K562 (cell line): ENCODE data around the gene JAM2. TPM values are rescaled to one million over a fixed set of nuclear protein-coding genes. Genes with fewer than 3 reads are reported as not detected.

Experiments
- ATAC-seq: fragments of 200-7000 bp; cut with Tn5 transposase; 3 replicates; pipeline ENCODE4 v1.9.1; 2020; ENCODE audit warnings: moderate library complexity
- BruUV-seq: library from RNA; stranded (reverse); fragments of 400-500 nt; replicated peaks from 2 replicates; lab custom pipeline; 2021; lab: Mats Ljungman, UMichigan
- CTCF ChIA-PET: fragments of 300-600 bp; formaldehyde crosslinking; extraction: SDS; loops from one replicate; lab custom pipeline; 2021; ENCODE audit warnings: low intra/inter-chr PET ratio; lab: Yijun Ruan, JAX
- POLR2A ChIA-PET: fragments of 300-600, 350-650 bp; sonication (Branson Sonifier 250); formaldehyde crosslinking; extraction: SDS; loops from one replicate; lab custom pipeline; 2021; ENCODE audit warnings: antibody characterized with exemption, inconsistent platforms; lab: Yijun Ruan, JAX
- DNase-seq, 4 experiments: peaks; one replicate each; pipeline versions ENCODE4 v3.0.0 to v3.0.0-alpha.2; 2011 to 2018; ENCODE audit warnings: low spot score in 3 of 4, mixed read lengths in 3 of 4; ENCODE audit errors: extremely low read depth in 1 of 4
- FAIRE-seq: peaks from 2 replicates; lab custom pipeline; 2011; peaks lifted over from hg19 to GRCh38; lab: Jason Lieb, UNC
- H2AFZ ChIP-seq: 2 replicates; pipeline ENCODE4 v1.6.0; 2011; ENCODE audit warnings: low read depth, low read length, control low read depth, inconsistent platforms
- H3K27ac ChIP-seq: fragments of 200-600 bp; 3 replicates; pipeline ENCODE4 v1.8.0; 2011; ENCODE audit warnings: low read depth, mild to moderate bottlenecking, control low read depth, inconsistent platforms, low read length, moderate library complexity, mixed read lengths; ENCODE audit errors: extremely low read depth
- H3K27me3 ChIP-seq, 2 experiments: fragments of 300-600 bp in 1 of 2; 2 replicates in 1 of 2; 3 replicates in 1 of 2; pipeline versions ENCODE4 v1.6.0 to v1.8.0; 2011; ENCODE audit warnings: inconsistent platforms in 2 of 2, low read length in 2 of 2, mild to moderate bottlenecking in 1 of 2, mixed read lengths in 1 of 2, moderate library complexity in 1 of 2; ENCODE audit not compliant: control insufficient read depth in 2 of 2, insufficient read depth in 2 of 2
- H3K36me3 ChIP-seq: fragments of 300-600 bp; 3 replicates; pipeline ENCODE4 v1.8.0; 2011; ENCODE audit warnings: mild to moderate bottlenecking, low read length, inconsistent platforms; ENCODE audit not compliant: control insufficient read depth, insufficient read depth
- H3K4me1 ChIP-seq, 2 experiments: fragments of 200-600 bp in 1 of 2; replicated peaks in 1 of 2; 2 replicates in 1 of 2; 3 replicates in 1 of 2; pipeline versions ENCODE4 v1.5.1 to v1.8.0; 2011; ENCODE audit warnings: inconsistent platforms in 2 of 2, low read length in 2 of 2, mild to moderate bottlenecking in 1 of 2, mixed read lengths in 1 of 2, moderate library complexity in 1 of 2; ENCODE audit not compliant: control insufficient read depth in 2 of 2, insufficient read depth in 2 of 2
- H3K4me2 ChIP-seq: 2 replicates; pipeline ENCODE4 v1.6.1; 2011; ENCODE audit warnings: low read length, control low read depth, inconsistent platforms, mixed read lengths; ENCODE audit not compliant: insufficient read depth
- H3K4me3 ChIP-seq: fragments of 200-600 bp; sonication (generic), shearing (Covaris generic); 2 replicates; pipeline ENCODE4 v1.5.1; 2016; ENCODE audit warnings: control low read depth, inconsistent platforms
- H3K79me2 ChIP-seq: fragments of 200-600 bp; 3 replicates; pipeline ENCODE4 v1.8.0; 2011; ENCODE audit warnings: low read length, inconsistent platforms; ENCODE audit not compliant: control insufficient read depth, insufficient read depth
- H3K9ac ChIP-seq, 2 experiments: 2 replicates each; pipeline versions ENCODE4 v1.6.0 to v1.6.1; 2011; ENCODE audit warnings: low read depth in 2 of 2, low read length in 2 of 2, control low read depth in 1 of 2, inconsistent platforms in 1 of 2, mild to moderate bottlenecking in 1 of 2, mixed read lengths in 1 of 2; ENCODE audit not compliant: insufficient read depth in 1 of 2
- H3K9me1 ChIP-seq: one replicate; pipeline ENCODE4 v1.6.0; 2011; ENCODE audit warnings: inconsistent platforms, mild to moderate bottlenecking, low read length, moderate library complexity; ENCODE audit not compliant: control insufficient read depth, insufficient read depth
- H3K9me3 ChIP-seq: replicated peaks from 2 replicates; pipeline ENCODE4 v1.5.1; 2011; ENCODE audit warnings: low read depth, low read length, inconsistent platforms; ENCODE audit not compliant: control insufficient read depth, insufficient read depth
- H4K20me1 ChIP-seq: replicated peaks from 2 replicates; pipeline ENCODE4 v1.6.1; 2011; ENCODE audit warnings: low read length, inconsistent platforms, mixed read lengths; ENCODE audit not compliant: control insufficient read depth, insufficient read depth
- DEAF1 ChIP-seq: fragments of 450-650 bp; formaldehyde crosslinking; IDR thresholded peaks from 2 replicates; pipeline ENCODE4 v1.4.0; 2020; ENCODE audit warnings: mild to moderate bottlenecking, moderate library complexity
- E2F5 ChIP-seq: sonication (generic); formaldehyde crosslinking; IDR thresholded peaks from 2 replicates; pipeline ENCODE4 v1.8.0; 2022; ENCODE audit warnings: mild to moderate bottlenecking, missing genetic modification reagents
- HINFP ChIP-seq: fragments of 450-650 bp; conservative IDR thresholded peaks from 2 replicates; pipeline ENCODE4 v1.6.1; 2016; ENCODE audit warnings: missing genetic modification characterization, low read depth, mild to moderate bottlenecking, control low read depth, missing compliant biosample characterization
- PATZ1 ChIP-seq: fragments of 250-450 bp; sonication (Bioruptor Pico); IDR thresholded peaks from 2 replicates; pipeline ENCODE4 v1.5.0; 2020; ENCODE audit warnings: mild to moderate bottlenecking, borderline replicate concordance
- RBM15 ChIP-seq: fragments of 200-400 bp; formaldehyde crosslinking; IDR thresholded peaks from 2 replicates; pipeline ENCODE4 v1.6.1; 2018; ENCODE audit warnings: mild to moderate bottlenecking, low read length, moderate library complexity; ENCODE audit not compliant: insufficient read depth
- SAFB2 ChIP-seq: fragments of 200-400 bp; formaldehyde crosslinking; IDR thresholded peaks from 2 replicates; pipeline ENCODE4 v1.6.1; 2018; ENCODE audit warnings: borderline replicate concordance, low read length, low read depth, moderate library complexity; ENCODE audit not compliant: severe bottlenecking
- XRCC4 ChIP-seq: IDR thresholded peaks from one replicate; pipeline ENCODE4 v1.6.1; 2011; ENCODE audit not compliant: insufficient read depth, insufficient read length; ENCODE audit errors: extremely low read depth
- ZBTB49 ChIP-seq: sonication (generic); formaldehyde crosslinking; IDR thresholded peaks from 2 replicates; pipeline ENCODE4 v1.8.0; 2022; ENCODE audit warnings: missing genetic modification reagents, mild to moderate bottlenecking, borderline replicate concordance
- ZNF133 ChIP-seq: fragments of 250-450 bp; sonication (Bioruptor Pico); IDR thresholded peaks from 2 replicates; pipeline ENCODE4 v1.4.0; 2020; ENCODE audit warnings: mild to moderate bottlenecking
- ZNF174 ChIP-seq: fragments of 250-450 bp; sonication (Bioruptor Pico); IDR thresholded peaks from 2 replicates; pipeline ENCODE4 v1.4.0; 2020; ENCODE audit warnings: mild to moderate bottlenecking
- ZNF740 ChIP-seq, 3 experiments: fragments of 200-800 bp in 1 of 3; sonication (Bioruptor generic) in 1 of 3; sonication (generic) in 1 of 3; formaldehyde crosslinking in 1 of 3; IDR thresholded peaks; 2 replicates each; pipeline versions ENCODE4 v1.6.1 to v1.8.0; 2016 to 2022; ENCODE audit warnings: mild to moderate bottlenecking in 2 of 3, missing compliant biosample characterization in 2 of 3, missing genetic modification characterization in 2 of 3, missing genetic modification reagents in 1 of 3
- WGBS: fragments of 100-300 bp; shearing (Covaris generic); methylation state at CpG from one replicate; pipeline ENCODE4 v1.1.6; 2016; ENCODE audit warnings: low coverage, mixed read lengths; ENCODE audit not compliant: insufficient coverage; ENCODE audit errors: missing lambda C conversion rate; 5-methylcytosine and 5-hydroxymethylcytosine counted together
- in situ Hi-C: fragments of 300-500 bp; cut with MboI; formaldehyde crosslinking; loops from 4 replicates; pipeline ENCODE4 v1.15.0; 2018; ENCODE audit warnings: inconsistent platforms, mixed read lengths
- intact Hi-C: fragments of 100-400 bp; cut with micrococcal nuclease; formaldehyde crosslinking; loops from 2 replicates; pipeline ENCODE4 v1.14.2; 2022
- polyA plus RNA-seq, 8 experiments: library from polyadenylated mRNA; depleted of rRNA in 4 of 8; stranded (reverse) in 5 of 8; unstranded in 3 of 8; fragments of >200 nt; fragmentation: Nextera tagmentation in 2 of 8; fragmentation: Illumina TruSeq in 1 of 8; extraction: Ambion mirVana in 2 of 8; extraction: Trizol in 1 of 8; gene quantifications; 2 replicates each; pipeline versions ENCODE4 v1.2.1 to v1.2.3, GENCODE V29; 2011 to 2014; ENCODE audit warnings: inconsistent platforms in 1 of 8, missing spikeins in 1 of 8
- total RNA-seq, 7 experiments: library from RNA; depleted of rRNA in 6 of 7; stranded (reverse); fragments of >200 nt in 6 of 7; fragmentation: Illumina TruSeq in 2 of 7; extraction: Trizol in 2 of 7; gene quantifications; 2 replicates each; pipeline versions ENCODE4 v1.2.1 to v1.2.3, GENCODE V29; 2011 to 2021; ENCODE audit warnings: low replicate concordance in 1 of 7

JAM2 gene
- total and polyA plus RNA-seq, 9 of the 15 experiments (the other 6 are each of a cell fraction or from before 2014, with no cell fraction given): 0.03 to 0.08 (median 0.07) TPM; not detected in 6

- 94% methylated on average over 1 of the region's 1 CpG for WGBS
- ATAC-seq (no peak), DNase-seq (no peak), FAIRE-seq (no peak)
- Histone ChIP-seq H3K27ac (no peak overlapping the region), H4K20me1 (no peaks in the 10 kb centered on the region), H3K9me3 (no peaks in the 10 kb centered on the region), H3K27me3 (no peaks in the 10 kb centered on the region), H3K4me3 (no peak overlapping the region), H3K9ac (no peak overlapping the region), H3K4me1 (no peaks in the 10 kb centered on the region), H2AFZ (no peak overlapping the region), H3K9me1 (no peaks in the 10 kb centered on the region), H3K4me2 (no peak overlapping the region), H3K79me2 (no peaks in the 10 kb centered on the region), H3K36me3 (peaks cover 52% of the 10 kb centered on the region; the same call in 2 of the 3 replicates)
- TF ChIP-seq ZNF740 (CRISPR knock-in tag; IDR thresholded peaks at IDR 0.05) (no peak), ZNF740 (tag; IDR thresholded peaks at IDR 0.05) (no peak), RBM15 (no peak), HINFP (no peak), DEAF1 (CRISPR knock-in tag) (no peak), SAFB2 (no peak), ZNF133 (CRISPR knock-in tag) (no peak), ZBTB49 (CRISPR knock-in tag) (no peak), XRCC4 (no peak), ZNF174 (CRISPR knock-in tag) (no peak), PATZ1 (CRISPR knock-in tag) (no peak), E2F5 (no peak)
- in situ Hi-C loops (no loop called here), intact Hi-C loops (no loop called here)
- BruUV-seq: no TSS peak
- CTCF ChIA-PET: no interaction called here
- POLR2A ChIA-PET: interaction anchor here (0.7 to 1.4 kb wide), 4 partner anchors 8 to 18 kb away, joined by 3 to 8 read pairs (median 4); partner anchors contain the start of genes ATP5PF and GABPA
Observed at GRCh38 chr21:25752416-25752815, 113.4 kb downstream of the JAM2 start.
